Measurements from ENCODE around the gene CNTNAP2.
"Not testable (repeated sequence)": the region's sequence is repeated elsewhere in the genome, so short reads cannot be mapped to it uniquely, and the experiment has no call there.

Gene CNTNAP2

DNA sequence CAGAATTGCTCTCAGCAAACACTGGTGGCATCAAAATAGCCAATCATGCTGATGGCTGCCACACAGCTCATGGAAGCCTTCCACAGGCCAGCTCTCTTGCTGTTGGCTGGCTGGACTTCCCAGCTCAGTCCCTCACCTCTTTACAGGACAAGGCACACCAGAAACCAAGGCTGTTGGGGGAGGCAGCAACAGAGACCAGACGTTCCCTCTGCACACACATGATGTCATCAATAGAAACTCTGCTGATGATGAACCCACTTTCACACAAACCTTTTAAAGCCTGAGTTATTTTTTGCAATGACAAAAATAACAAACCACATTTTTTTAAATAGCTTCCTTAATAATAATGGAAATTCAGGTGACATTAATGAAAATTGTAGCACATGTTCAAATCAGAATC, 2173.0 kb downstream of the CNTNAP2 start:
- TF ChIP-seq Cebpa-rat (IDR thresholded peaks at IDR 0.05): no peak
- Histone ChIP-seq H3K4me3 (no peak overlapping the region), H4K20me1 (no peaks in the 10 kb centered on the region), H3K9me3 (no peaks in the 10 kb centered on the region), H3K36me3 (no peaks in the 10 kb centered on the region), H3K27me3 (no peaks in the 10 kb centered on the region), H3K4me1 (peaks cover 20% of the 10 kb centered on the region), H3K4me2 (0 out of 2 replicates have a peak overlapping the region, but pooled peaks have one; percentile 31), H3K27ac (no peak overlapping the region), H3K9ac (no peak overlapping the region)

DNA sequence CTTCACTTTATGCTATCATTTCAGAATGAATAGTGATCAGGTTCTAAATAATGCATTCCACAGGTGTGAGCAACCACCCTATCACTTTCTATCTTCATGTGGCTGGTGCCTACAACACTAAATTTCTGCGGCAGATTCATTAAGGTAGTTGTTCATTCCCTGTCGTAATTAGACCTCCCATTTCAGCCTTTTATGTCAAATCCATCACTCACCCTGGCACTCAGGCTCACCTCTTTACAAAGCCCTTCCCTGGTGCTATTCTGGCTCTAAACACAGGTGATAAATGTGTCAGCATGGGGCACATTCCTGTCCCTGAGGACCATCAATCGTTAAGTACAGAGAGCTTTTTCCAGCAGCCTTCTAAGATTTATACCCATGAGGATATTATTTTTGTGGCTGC, 2173.9 kb downstream of the CNTNAP2 start:
- H3K36me3 ChIP-seq: no peaks in the 10 kb centered on the region
- no peaks in the 10 kb centered on the region for H3K9me3 ChIP-seq
- no peak overlapping the region for H3K27ac ChIP-seq
- H3K4me2 ChIP-seq: peak overlapping the region; percentile 31
- peaks cover 20% of the 10 kb centered on the region for H3K4me1 ChIP-seq
- H3K4me3 ChIP-seq: no peak overlapping the region
- no peaks in the 10 kb centered on the region for H4K20me1 ChIP-seq
- TF ChIP-seq Cebpa-rat (IDR thresholded peaks at IDR 0.05): no peak
- no peaks in the 10 kb centered on the region for H3K27me3 ChIP-seq
- no peak overlapping the region for H3K9ac ChIP-seq

DNA sequence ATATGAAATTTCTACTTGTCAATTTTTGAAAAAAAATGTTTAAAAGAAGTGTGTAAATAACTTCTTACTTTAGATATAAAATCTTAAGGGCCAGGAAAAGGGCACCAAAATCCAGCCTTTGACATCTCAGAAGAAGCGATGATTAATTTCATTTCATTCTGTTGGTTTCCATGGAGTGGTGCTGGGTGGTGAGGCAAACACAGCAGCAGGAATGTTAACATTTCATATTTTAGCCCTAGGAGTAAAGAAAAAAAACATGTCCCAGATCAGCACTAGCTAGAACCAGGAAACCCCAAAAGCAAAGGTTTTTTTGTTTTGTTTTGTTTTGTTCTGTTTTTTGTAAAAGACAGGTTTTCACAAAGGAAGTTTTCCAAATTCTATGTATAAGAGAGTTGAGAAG, 2175.2 kb downstream of the CNTNAP2 start:
- no peaks in the 10 kb centered on the region for H3K9me3 ChIP-seq

DNA sequence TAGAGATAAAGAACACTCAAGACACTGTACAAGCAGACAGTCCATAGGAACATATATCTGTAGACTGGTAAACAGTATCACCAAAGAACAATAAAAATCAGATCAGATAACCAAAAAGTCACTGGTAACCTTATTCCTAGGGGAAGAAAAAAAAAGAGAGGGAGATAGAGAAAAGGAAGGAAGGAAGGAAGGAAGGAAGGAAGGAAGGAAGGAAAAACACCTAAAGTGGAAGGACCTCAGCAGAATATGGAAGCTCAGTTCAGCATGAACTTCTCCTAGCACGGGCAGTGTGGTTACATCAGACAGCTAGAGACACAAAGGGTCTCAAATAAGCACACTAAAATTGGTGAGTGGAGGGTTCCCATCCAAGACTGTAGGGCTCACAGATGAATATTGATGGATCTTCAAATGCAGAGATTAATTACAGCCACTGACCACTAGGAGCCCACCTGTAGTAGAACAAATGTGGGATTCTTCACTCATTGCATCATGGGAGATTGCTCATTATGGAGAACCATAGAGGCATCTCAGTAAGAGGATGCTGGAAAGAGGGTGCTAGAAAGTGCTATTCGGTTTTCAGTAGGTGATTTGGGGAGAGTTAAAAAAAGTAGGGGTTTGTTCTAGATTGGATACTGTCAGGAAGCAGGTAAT, 2180.5 kb downstream of the CNTNAP2 start:
- H3K4me2 ChIP-seq: no peak overlapping the region
- no peak overlapping the region for H3K4me3 ChIP-seq
- peaks cover 7% of the 10 kb centered on the region for H3K9me3 ChIP-seq
- H3K9ac ChIP-seq: no peak overlapping the region
- H4K20me1 ChIP-seq: no peaks in the 10 kb centered on the region
- no peak overlapping the region for H3K27ac ChIP-seq
- no peak for TF ChIP-seq Cebpa-rat (IDR thresholded peaks at IDR 0.05)
- no peaks in the 10 kb centered on the region for H3K27me3 ChIP-seq
- peaks cover 13% of the 10 kb centered on the region for H3K4me1 ChIP-seq
- no peaks in the 10 kb centered on the region for H3K36me3 ChIP-seq

More for the DNA sequence above, 2175.2 kb downstream of the CNTNAP2 start:
- Histone ChIP-seq H3K27me3 (no peaks in the 10 kb centered on the region), H4K20me1 (no peaks in the 10 kb centered on the region), H3K27ac (no peak overlapping the region), H3K4me3 (no peak overlapping the region), H3K4me1 (peaks cover 20% of the 10 kb centered on the region), H3K36me3 (no peaks in the 10 kb centered on the region), H3K4me2 (no peak overlapping the region), H3K9ac (no peak overlapping the region)
- TF ChIP-seq Cebpa-rat (IDR thresholded peaks at IDR 0.05): no peak

DNA sequence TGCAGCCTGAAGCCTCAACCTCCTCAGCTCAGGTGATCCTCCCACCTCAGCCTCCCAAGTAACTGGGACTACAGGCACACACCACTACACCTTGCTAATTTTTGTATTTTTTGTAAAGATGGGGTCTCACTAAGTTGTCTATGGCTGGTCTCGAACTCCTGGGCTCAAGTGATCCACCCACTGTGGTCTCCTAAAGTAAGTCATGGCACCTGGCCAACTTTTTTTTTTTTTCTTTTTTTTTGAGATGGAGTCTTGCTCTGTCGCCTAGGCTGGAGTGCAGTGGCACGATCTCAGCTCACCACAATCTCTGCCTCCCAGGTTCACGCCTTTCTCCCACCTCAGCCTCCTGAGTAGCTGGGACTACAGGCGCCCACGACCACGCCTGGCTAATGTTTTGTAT, 2182.2 kb downstream of the CNTNAP2 start:
- Histone ChIP-seq H3K4me1 (peaks cover 29% of the 10 kb centered on the region), H3K9me3 (peaks cover 10% of the 10 kb centered on the region)
- not testable (repeated sequence) for H3K27ac ChIP-seq, H4K20me1 ChIP-seq, H3K36me3 ChIP-seq, H3K4me2 ChIP-seq, H3K27me3 ChIP-seq, H3K9ac ChIP-seq, H3K4me3 ChIP-seq

DNA sequence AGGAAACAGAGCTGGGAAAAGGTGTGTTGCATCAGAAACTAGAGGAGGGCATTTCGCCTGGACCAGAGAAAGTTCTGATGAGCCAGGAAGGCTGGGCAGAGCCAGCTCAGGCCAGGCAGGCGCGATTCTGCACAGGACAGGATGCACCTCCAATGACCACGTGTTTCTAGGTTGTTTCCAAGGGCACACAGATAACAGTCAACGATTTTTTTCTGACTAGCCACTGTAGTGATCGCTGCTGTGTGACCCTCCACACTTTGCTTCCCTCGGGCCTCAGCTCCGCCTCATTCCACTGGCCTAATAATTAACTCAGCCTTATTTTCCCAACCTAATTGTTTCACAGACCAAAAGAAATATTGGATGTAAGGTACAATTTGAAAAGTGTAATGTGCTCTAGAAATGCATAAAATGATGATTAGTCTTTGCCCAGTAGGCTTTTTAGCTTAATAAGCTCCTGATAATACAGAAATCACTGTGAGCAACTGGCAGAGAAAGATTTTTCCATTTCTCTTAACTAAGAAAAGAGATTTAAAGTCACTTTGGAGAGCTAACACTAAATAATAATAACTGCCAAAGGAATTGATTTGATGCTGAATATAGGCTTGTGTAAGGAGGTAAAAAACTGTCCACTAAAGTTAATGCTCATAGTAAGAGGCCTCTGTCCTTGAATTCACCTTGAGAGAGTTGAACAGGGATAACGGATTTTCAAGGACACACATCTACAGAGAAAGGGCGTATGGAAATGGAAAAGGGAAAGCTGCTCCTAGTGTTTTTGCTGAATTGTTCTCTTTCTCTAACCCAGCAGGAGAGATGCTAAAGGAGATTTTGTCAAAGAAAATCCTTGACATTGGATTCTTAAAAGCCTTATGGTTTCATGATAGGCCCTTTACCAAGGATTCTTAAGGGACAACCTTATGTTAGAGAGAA, 2183.0 kb downstream of the CNTNAP2 start:
- Histone ChIP-seq H3K27ac (no peak overlapping the region), H3K4me1 (peaks cover 38% of the 10 kb centered on the region), H3K27me3 (no peaks in the 10 kb centered on the region), H4K20me1 (no peaks in the 10 kb centered on the region), H3K9me3 (peaks cover 10% of the 10 kb centered on the region), H3K36me3 (no peaks in the 10 kb centered on the region), H3K9ac (no peak overlapping the region), H3K4me2 (no peak overlapping the region), H3K4me3 (no peak overlapping the region)
- no peak for TF ChIP-seq Cebpa-rat (IDR thresholded peaks at IDR 0.05)

DNA sequence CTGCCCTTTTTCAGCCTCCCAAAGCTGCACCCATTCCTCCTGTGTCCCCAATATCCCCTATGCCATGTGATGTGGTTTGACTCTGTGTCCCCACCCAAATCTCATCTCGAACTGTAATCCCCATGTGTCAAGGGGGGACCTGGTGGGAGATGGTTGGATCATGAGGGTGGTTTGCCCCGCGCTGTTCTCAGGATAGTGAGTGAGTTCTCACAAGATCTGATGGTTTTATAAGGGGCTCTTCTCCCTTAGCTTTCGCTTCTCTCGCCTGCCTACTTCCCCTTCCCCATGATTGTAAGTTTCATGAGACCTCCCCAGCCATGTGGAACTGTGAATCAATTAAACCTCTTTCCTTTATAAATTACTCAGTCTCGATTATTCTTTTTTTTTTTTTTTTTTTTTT, 2185.8 kb downstream of the CNTNAP2 start:
- H3K9me3 ChIP-seq: peaks cover 10% of the 10 kb centered on the region
- not testable (repeated sequence) for H3K27ac ChIP-seq, H3K4me3 ChIP-seq, H3K27me3 ChIP-seq, H3K9ac ChIP-seq, H4K20me1 ChIP-seq, H3K36me3 ChIP-seq
- H3K4me2 ChIP-seq: peak overlapping the region; percentile 77; the same call in 1 of the 2 replicates
- peaks cover 46% of the 10 kb centered on the region for H3K4me1 ChIP-seq

DNA sequence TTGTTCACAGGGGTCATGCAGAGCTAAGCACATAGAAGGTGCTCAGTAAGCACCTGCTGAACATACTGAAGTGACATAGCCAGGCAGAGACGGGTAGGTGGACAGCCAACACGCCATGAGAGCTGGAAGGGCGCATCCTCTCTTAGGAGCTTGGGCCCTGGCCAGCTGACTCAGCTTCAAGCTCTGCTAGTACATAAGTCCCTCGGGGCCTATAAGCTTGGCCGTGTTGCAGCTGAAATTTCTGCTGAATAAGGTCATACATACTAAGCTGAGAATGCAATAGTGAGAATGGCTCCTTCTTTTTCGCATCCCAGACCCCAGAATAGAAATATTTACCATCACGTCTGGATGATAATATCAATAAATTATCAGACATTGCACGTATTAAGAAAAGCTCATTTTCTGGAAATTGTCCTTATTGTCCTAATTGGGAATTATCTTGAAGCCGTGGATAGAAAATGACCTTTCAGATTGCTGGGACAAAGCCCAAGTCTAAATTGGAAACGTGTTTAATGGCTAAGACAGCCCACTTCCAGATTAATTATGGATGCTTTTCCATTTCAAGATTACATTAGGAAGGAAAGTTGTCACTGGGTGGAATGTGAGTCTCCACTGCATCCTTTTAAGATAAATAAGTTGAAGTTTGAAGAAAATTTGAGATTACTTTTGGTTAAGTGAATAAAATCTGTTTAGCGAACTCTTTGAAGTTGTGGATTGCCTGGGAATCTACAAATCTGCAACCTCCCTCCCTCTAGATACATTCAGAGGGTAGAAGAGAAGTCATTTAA, 2186.9 kb downstream of the CNTNAP2 start:
- Histone ChIP-seq H3K4me2 (peak overlapping the region; percentile 77), H3K9ac (peak overlapping the region; percentile 26; the same call in 1 of the 2 replicates), H3K27me3 (no peaks in the 10 kb centered on the region), H3K4me1 (peaks cover 46% of the 10 kb centered on the region), H3K36me3 (no peaks in the 10 kb centered on the region), H3K27ac (peak overlapping the region; percentile 6; the same call in 1 of the 2 replicates), H3K9me3 (peaks cover 10% of the 10 kb centered on the region), H4K20me1 (no peaks in the 10 kb centered on the region), H3K4me3 (peak overlapping the region; percentile 46; the same call in 1 of the 2 replicates)
- TF ChIP-seq Cebpa-rat (IDR thresholded peaks at IDR 0.05): no peak

DNA sequence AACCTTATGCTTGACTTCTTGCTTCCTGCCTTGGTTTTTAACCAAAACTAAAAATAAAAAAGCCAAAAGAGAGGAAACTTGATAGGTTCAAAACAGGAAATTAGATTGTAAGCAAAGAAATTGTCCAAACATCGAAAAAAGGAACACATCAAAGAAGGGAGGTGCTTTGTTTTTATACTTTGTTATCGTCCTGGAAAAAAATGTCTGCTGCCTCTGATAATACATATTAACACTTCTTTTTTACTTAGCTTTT, 2187.4 kb downstream of the CNTNAP2 start:
- TF ChIP-seq Cebpa-rat (IDR thresholded peaks at IDR 0.05): no peak
- Histone ChIP-seq H3K27ac (peak overlapping the region; percentile 6; the same call in 1 of the 2 replicates), H3K36me3 (no peaks in the 10 kb centered on the region), H3K4me1 (peaks cover 46% of the 10 kb centered on the region), H3K27me3 (no peaks in the 10 kb centered on the region), H3K9ac (peak overlapping the region; percentile 26; the same call in 1 of the 2 replicates), H3K4me2 (peak overlapping the region; percentile 77), H3K4me3 (peak overlapping the region; percentile 46; the same call in 1 of the 2 replicates), H3K9me3 (peaks cover 10% of the 10 kb centered on the region), H4K20me1 (no peaks in the 10 kb centered on the region)
